CD4-positive, alpha-beta T cell (primary cell): ENCODE data around the gene PDPK1. TPM values are rescaled to one million over a fixed set of nuclear protein-coding genes. Genes with fewer than 3 reads are reported as not detected.
A peak's percentile ranks its signal among the peaks of the same experiment; 100 is the strongest.

Experiments used
- ATAC-seq: fragments of 200-7000 bp; cut with Tn5 transposase; one replicate; pipeline ENCODE4 v1.10.0; 2022; ENCODE audit warnings: mild to moderate bottlenecking; ENCODE audit not compliant: poor library complexity
- CTCF ChIA-PET: fragments of 350-600 bp; sonication (Branson Sonifier 250); formaldehyde crosslinking; loops from one replicate; lab custom pipeline; 2021; ENCODE audit warnings: antibody characterized with exemption, inconsistent platforms; lab: Charles Lee
- POLR2A ChIA-PET: fragments of 350-600 bp; sonication (Branson Sonifier 250); formaldehyde crosslinking; loops from one replicate; lab custom pipeline; 2021; ENCODE audit warnings: antibody characterized with exemption, inconsistent platforms; lab: Charles Lee
- DNase-seq, 14 experiments: peaks; one replicate each; pipeline ENCODE4 v3.0.0-alpha.2; 2013 to 2020; ENCODE audit warnings: mixed read lengths in 2 of 14
- H3K27ac ChIP-seq, 2 donors: one replicate each; pipeline versions ENCODE4 v1.5.1 to v1.7.0; 2013; ENCODE audit warnings: low read length in 2 of 2, low read depth in 1 of 2, mild to moderate bottlenecking in 1 of 2
- H3K27me3 ChIP-seq, 2 experiments: 1 replicate in 1 of 2; 2 replicates in 1 of 2; pipeline versions ENCODE4 v1.6.1 to v1.7.0; 2013; ENCODE audit warnings: low read length in 2 of 2, control low read depth in 1 of 2, mild to moderate bottlenecking in 1 of 2, moderate library complexity in 1 of 2; ENCODE audit not compliant: insufficient read depth in 2 of 2, control insufficient read depth in 1 of 2
- H3K36me3 ChIP-seq: one replicate; pipeline ENCODE4 v1.6.1; 2013; ENCODE audit warnings: low read length, control low read depth; ENCODE audit not compliant: insufficient read depth
- H3K4me1 ChIP-seq: one replicate; pipeline ENCODE4 v1.6.1; 2013; ENCODE audit warnings: low read length, control low read depth; ENCODE audit not compliant: insufficient read depth
- H3K4me3 ChIP-seq: one replicate; pipeline ENCODE4 v1.5.1; 2013; ENCODE audit warnings: mild to moderate bottlenecking, low read length, moderate library complexity
- H3K9me3 ChIP-seq, 2 experiments: 1 replicate in 1 of 2; 2 replicates in 1 of 2; pipeline versions ENCODE4 v1.6.1 to v1.7.0; 2013; ENCODE audit warnings: low read length in 2 of 2, mild to moderate bottlenecking in 2 of 2, control low read depth in 1 of 2, moderate library complexity in 1 of 2; ENCODE audit not compliant: control insufficient read depth in 1 of 2, insufficient read depth in 1 of 2
- H3K27ac Mint-ChIP-seq: one replicate; pipeline ENCODE4 v1.8.0; 2020; ENCODE audit warnings: mixed read lengths
- H3K27me3 Mint-ChIP-seq: one replicate; pipeline ENCODE4 v1.8.0; 2021; ENCODE audit warnings: mixed read lengths
- H3K36me3 Mint-ChIP-seq: one replicate; pipeline ENCODE4 v1.8.0; 2021; ENCODE audit warnings: low read depth, mixed read lengths
- H3K4me1 Mint-ChIP-seq: one replicate; pipeline ENCODE4 v1.8.0; 2021; ENCODE audit warnings: low read depth, mixed read lengths
- H3K4me3 Mint-ChIP-seq: one replicate; pipeline ENCODE4 v1.8.0; 2020; ENCODE audit warnings: mild to moderate bottlenecking, mixed read lengths
- H3K9me3 Mint-ChIP-seq: one replicate; pipeline ENCODE4 v1.8.0; 2020; ENCODE audit warnings: mixed read lengths
- intact Hi-C, 2 experiments: fragments of 100-400 bp; cut with DNase I in 1 of 2; cut with micrococcal nuclease in 1 of 2; formaldehyde crosslinking; loops; one replicate each; pipeline versions ENCODE4 v1.15.1 to v1.9.0; 2023 to 2025; cut with DNase I, micrococcal nuclease
- total RNA-seq, 174 experiments: library from RNA in 2 of 174; stranded (reverse) in 2 of 174; gene quantifications; one replicate each; pipeline ENCODE4 v1.2.3 and lab custom pipeline; 2021 to 2026
- TF ChIP-seq, protein P1 (sequence below): fragments of 200-600 bp; IDR thresholded peaks from one replicate; pipeline ENCODE4 v1.8.0; 2022; ENCODE audit warnings: antibody characterized with exemption, mild to moderate bottlenecking

PDPK1 gene
- total RNA-seq, 2 experiments from 2014 or later = 46.1 to 51.1 TPM

- H3K9me3 ChIP-seq = no peaks in the 10 kb centered on the region
- no peaks in the 10 kb centered on the region for H3K9me3 Mint-ChIP-seq
- peaks cover 61% of the 10 kb centered on the region for H3K36me3 ChIP-seq
- H3K27me3 ChIP-seq = no peaks in the 10 kb centered on the region
- no peaks in the 10 kb centered on the region for H3K4me1 ChIP-seq
- H3K27me3 Mint-ChIP-seq = no peaks in the 10 kb centered on the region
- DNase-seq = peak in 1 of 14 experiments; percentile 20
- ChIA-PET CTCF (no interaction called here), POLR2A (no interaction called here)
- no peak overlapping the region for H3K27ac ChIP-seq
- no peak overlapping the region for H3K27ac Mint-ChIP-seq
- peak; percentile 37 for ATAC-seq
- H3K36me3 Mint-ChIP-seq = peaks cover 56% of the 10 kb centered on the region
- H3K4me3 ChIP-seq = no peak overlapping the region
- intact Hi-C loops = no loop called here
- no peaks in the 10 kb centered on the region for H3K4me1 Mint-ChIP-seq
- TF ChIP-seq, protein P1, sequence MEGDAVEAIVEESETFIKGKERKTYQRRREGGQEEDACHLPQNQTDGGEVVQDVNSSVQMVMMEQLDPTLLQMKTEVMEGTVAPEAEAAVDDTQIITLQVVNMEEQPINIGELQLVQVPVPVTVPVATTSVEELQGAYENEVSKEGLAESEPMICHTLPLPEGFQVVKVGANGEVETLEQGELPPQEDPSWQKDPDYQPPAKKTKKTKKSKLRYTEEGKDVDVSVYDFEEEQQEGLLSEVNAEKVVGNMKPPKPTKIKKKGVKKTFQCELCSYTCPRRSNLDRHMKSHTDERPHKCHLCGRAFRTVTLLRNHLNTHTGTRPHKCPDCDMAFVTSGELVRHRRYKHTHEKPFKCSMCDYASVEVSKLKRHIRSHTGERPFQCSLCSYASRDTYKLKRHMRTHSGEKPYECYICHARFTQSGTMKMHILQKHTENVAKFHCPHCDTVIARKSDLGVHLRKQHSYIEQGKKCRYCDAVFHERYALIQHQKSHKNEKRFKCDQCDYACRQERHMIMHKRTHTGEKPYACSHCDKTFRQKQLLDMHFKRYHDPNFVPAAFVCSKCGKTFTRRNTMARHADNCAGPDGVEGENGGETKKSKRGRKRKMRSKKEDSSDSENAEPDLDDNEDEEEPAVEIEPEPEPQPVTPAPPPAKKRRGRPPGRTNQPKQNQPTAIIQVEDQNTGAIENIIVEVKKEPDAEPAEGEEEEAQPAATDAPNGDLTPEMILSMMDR = no peak
- no peak overlapping the region for H3K4me3 Mint-ChIP-seq
These were observed 48.4 kb downstream of the PDPK1 start for GRCh38 chr16:2586241-2586640.

- TF ChIP-seq, protein P1 = no peak
- DNase-seq = no peak
- ChIA-PET POLR2A (no interaction called here), CTCF (no interaction called here)
- no peaks in the 10 kb centered on the region for H3K27me3 ChIP-seq
- H3K36me3 ChIP-seq = peaks cover 67% of the 10 kb centered on the region
- H3K27ac ChIP-seq = no peak overlapping the region
- ATAC-seq = no peak
- peaks cover 2% of the 10 kb centered on the region for H3K4me1 ChIP-seq
- Mint-ChIP-seq H3K36me3 (peaks cover 62% of the 10 kb centered on the region), H3K4me1 (peaks cover 2% of the 10 kb centered on the region), H3K27me3 (no peaks in the 10 kb centered on the region), H3K9me3 (no peaks in the 10 kb centered on the region), H3K27ac (no peak overlapping the region), H3K4me3 (no peak overlapping the region)
- intact Hi-C loops = no loop called here
- no peaks in the 10 kb centered on the region for H3K9me3 ChIP-seq
- no peak overlapping the region for H3K4me3 ChIP-seq
These were observed 49.2 kb downstream of the PDPK1 start for GRCh38 chr16:2586901-2587480.

DNA sequence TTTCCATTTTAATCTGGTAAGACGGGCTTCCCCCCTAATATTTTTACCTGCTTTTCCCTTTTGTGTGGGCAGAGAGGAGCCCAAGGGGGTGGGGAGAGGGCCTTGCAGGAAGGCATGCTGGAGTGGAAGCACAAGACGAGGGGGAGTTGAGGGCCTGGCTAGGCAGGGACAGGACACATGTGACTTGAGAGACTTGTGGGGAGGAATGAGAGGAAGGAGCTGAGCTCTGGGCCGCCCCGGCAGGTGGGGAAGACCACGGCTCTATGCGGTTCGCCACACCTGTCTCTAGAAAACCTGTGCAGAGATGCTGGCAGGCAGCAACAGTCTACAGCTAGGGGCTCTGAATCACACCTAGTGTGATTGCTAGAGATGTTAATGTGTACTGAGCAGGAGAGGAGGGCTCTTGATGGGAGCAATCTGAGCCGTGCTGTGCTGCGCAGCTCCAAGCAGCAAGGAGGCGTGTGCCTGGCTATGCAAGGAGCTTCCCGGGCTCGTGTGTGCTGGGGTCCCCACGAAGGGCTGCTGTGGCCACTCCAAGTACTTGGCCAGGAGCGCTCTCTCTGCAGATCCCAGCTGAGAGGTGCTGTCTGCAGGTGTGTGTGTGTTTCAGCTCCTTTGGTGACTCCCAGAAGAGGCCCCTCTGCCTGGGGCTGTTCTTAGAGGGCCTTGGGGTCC, 50.2 kb downstream of the PDPK1 start:
- Mint-ChIP-seq H3K27ac (no peak overlapping the region), H3K4me3 (no peak overlapping the region), H3K4me1 (peaks cover 8% of the 10 kb centered on the region), H3K36me3 (peaks cover 63% of the 10 kb centered on the region), H3K9me3 (no peaks in the 10 kb centered on the region), H3K27me3 (no peaks in the 10 kb centered on the region)
- H3K4me3 ChIP-seq = no peak overlapping the region
- no peak overlapping the region for H3K27ac ChIP-seq
- no peak for ATAC-seq
- TF ChIP-seq, protein P1 = no peak
- peaks cover 71% of the 10 kb centered on the region for H3K36me3 ChIP-seq
- H3K4me1 ChIP-seq = peaks cover 11% of the 10 kb centered on the region
- intact Hi-C loops = no loop called here
- ChIA-PET POLR2A (interaction anchor here (0.5 kb wide), 1 partner anchor 280 kb away, joined by 4 read pairs; no protein-coding TSS in a partner anchor), CTCF (no interaction called here)
- no peaks in the 10 kb centered on the region for H3K9me3 ChIP-seq
- DNase-seq = no peak
- H3K27me3 ChIP-seq = no peaks in the 10 kb centered on the region
